Measurements from ENCODE around the gene MTG1.

DNA sequence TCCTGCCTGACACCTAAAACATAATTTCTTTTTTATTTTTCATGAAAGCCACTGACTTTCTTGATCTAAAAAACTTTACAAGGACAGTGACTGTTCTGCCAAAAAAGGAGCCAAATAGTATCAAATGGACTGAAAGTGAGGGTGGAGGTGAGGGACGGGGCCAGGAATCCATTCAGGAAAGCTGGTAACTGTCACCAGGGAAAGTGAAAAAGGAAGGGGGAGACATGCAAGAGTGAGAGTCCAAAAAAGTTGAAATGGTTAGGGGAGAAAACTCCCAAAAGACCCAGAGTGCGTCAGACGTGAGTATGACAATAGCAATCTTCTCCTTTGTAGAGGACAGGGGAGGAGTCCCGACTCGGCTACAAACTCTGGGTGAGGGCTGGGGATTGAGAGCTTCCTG is 49.7 kb upstream of the MTG1 start:
- TF ChIP-seq EP300 (IDR thresholded peaks at IDR 0.05) (no peak), CTCF (IDR thresholded peaks at IDR 0.05) (no peak), POLR2A (IDR thresholded peaks at IDR 0.05) (no peak)
